Activated naive CD4-positive, alpha-beta T cell treated with anti-CD3 and anti-CD28 coated beads, Interleukin-2, amount 10 ng/mL, durations not matched to agents 7 days and 5 days (primary cell): ENCODE results near the gene RAB30.
"Not testable (repeated sequence)": the region's sequence is repeated elsewhere in the genome, so short reads cannot be mapped to it uniquely, and the experiment has no call there.

ENCODE experiments used
- CTCF ChIA-PET: fragments of 350-600 bp; sonication (Branson Sonifier 250); formaldehyde crosslinking; loops from one replicate; lab custom pipeline; 2021; ENCODE audit warnings: antibody characterized with exemption; lab: Charles Lee
- DNase-seq: peaks from one replicate; pipeline ENCODE4 v3.0.0-alpha.2; 2020
- H3K27ac Mint-ChIP-seq: one replicate; pipeline ENCODE4 v1.8.0; 2021; ENCODE audit warnings: mild to moderate bottlenecking, moderate library complexity, mixed read lengths
- H3K27me3 Mint-ChIP-seq: one replicate; pipeline ENCODE4 v1.8.0; 2021; ENCODE audit warnings: mild to moderate bottlenecking, mixed read lengths
- H3K36me3 Mint-ChIP-seq: one replicate; pipeline ENCODE4 v1.8.0; 2021; ENCODE audit warnings: mixed read lengths
- H3K4me1 Mint-ChIP-seq: one replicate; pipeline ENCODE4 v1.8.0; 2021; ENCODE audit warnings: mixed read lengths
- H3K4me3 Mint-ChIP-seq: one replicate; pipeline ENCODE4 v1.8.0; 2021; ENCODE audit warnings: mild to moderate bottlenecking, moderate library complexity, mixed read lengths
- H3K9me3 Mint-ChIP-seq: one replicate; pipeline ENCODE4 v1.8.0; 2021; ENCODE audit warnings: mixed read lengths

RAB30 gene

GRCh38 chr11:82988936-82989627 is 82.6 kb downstream of the RAB30 start:
- no peaks in the 10 kb centered on the region for H3K27me3 Mint-ChIP-seq
- no peaks in the 10 kb centered on the region for H3K9me3 Mint-ChIP-seq
- H3K4me1 Mint-ChIP-seq: no peaks in the 10 kb centered on the region
- DNase-seq: no peak
- peaks cover 23% of the 10 kb centered on the region for H3K36me3 Mint-ChIP-seq
- CTCF ChIA-PET: interaction anchor here (0.7 to 1.0 kb wide), 3 partner anchors 54 to 319 kb away, joined by 3 to 5 read pairs (median 3); no protein-coding TSS in a partner anchor
- no peak overlapping the region for H3K27ac Mint-ChIP-seq
- H3K4me3 Mint-ChIP-seq: no peak overlapping the region

- H3K36me3 Mint-ChIP-seq: peaks cover 19% of the 10 kb centered on the region
- no peak overlapping the region for H3K27ac Mint-ChIP-seq
- no peaks in the 10 kb centered on the region for H3K4me1 Mint-ChIP-seq
- H3K4me3 Mint-ChIP-seq: no peak overlapping the region
- DNase-seq: no peak
- no peaks in the 10 kb centered on the region for H3K9me3 Mint-ChIP-seq
- no peaks in the 10 kb centered on the region for H3K27me3 Mint-ChIP-seq
- CTCF ChIA-PET: interaction anchor here (0.9 to 1.4 kb wide), 2 partner anchors 30 to 120 kb away, joined by 3 to 4 read pairs; no protein-coding TSS in a partner anchor
Measured at GRCh38 chr11:82987997-82988396, 83.7 kb downstream of the RAB30 start.

GRCh38 chr11:82986446-82986845 is 85.3 kb downstream of the RAB30 start:
- CTCF ChIA-PET: interaction anchor here (1.4 to 2.7 kb wide), 2 partner anchors 9 to 31 kb away, joined by 3 to 6 read pairs; no protein-coding TSS in a partner anchor
- DNase-seq: no peak
- Mint-ChIP-seq H3K4me1 (no peaks in the 10 kb centered on the region), H3K9me3 (no peaks in the 10 kb centered on the region), H3K27me3 (no peaks in the 10 kb centered on the region), H3K4me3 (no peak overlapping the region), H3K36me3 (peaks cover 26% of the 10 kb centered on the region), H3K27ac (no peak overlapping the region)

GRCh38 chr11:82981852-82982251 is 89.8 kb downstream of the RAB30 start:
- H3K36me3 Mint-ChIP-seq: peaks cover 36% of the 10 kb centered on the region
- H3K9me3 Mint-ChIP-seq: no peaks in the 10 kb centered on the region
- no peak overlapping the region for H3K27ac Mint-ChIP-seq
- H3K27me3 Mint-ChIP-seq: no peaks in the 10 kb centered on the region
- DNase-seq: no peak
- CTCF ChIA-PET: no interaction called here
- H3K4me3 Mint-ChIP-seq: no peak overlapping the region
- H3K4me1 Mint-ChIP-seq: peaks cover 19% of the 10 kb centered on the region

GRCh38 chr11:82980947-82981346 is 90.8 kb downstream of the RAB30 start:
- H3K9me3 Mint-ChIP-seq: no peaks in the 10 kb centered on the region
- CTCF ChIA-PET: interaction anchor here (0.8 kb wide), 1 partner anchor 26 kb away, joined by 3 read pairs; no protein-coding TSS in a partner anchor
- H3K4me1 Mint-ChIP-seq: peaks cover 22% of the 10 kb centered on the region
- H3K27me3 Mint-ChIP-seq: peaks cover 4% of the 10 kb centered on the region
- DNase-seq: no peak
- no peak overlapping the region for H3K4me3 Mint-ChIP-seq
- H3K36me3 Mint-ChIP-seq: peaks cover 35% of the 10 kb centered on the region
- no peak overlapping the region for H3K27ac Mint-ChIP-seq

GRCh38 chr11:82980292-82980691 is 91.4 kb downstream of the RAB30 start:
- H3K4me3 Mint-ChIP-seq: no peak overlapping the region
- CTCF ChIA-PET: interaction anchor here (0.8 kb wide), 1 partner anchor 27 kb away, joined by 3 read pairs; no protein-coding TSS in a partner anchor
- peaks cover 4% of the 10 kb centered on the region for H3K27me3 Mint-ChIP-seq
- peaks cover 22% of the 10 kb centered on the region for H3K4me1 Mint-ChIP-seq
- DNase-seq: no peak
- H3K9me3 Mint-ChIP-seq: no peaks in the 10 kb centered on the region
- H3K36me3 Mint-ChIP-seq: peaks cover 34% of the 10 kb centered on the region
- H3K27ac Mint-ChIP-seq: no peak overlapping the region

- Mint-ChIP-seq H3K4me1 (peaks cover 22% of the 10 kb centered on the region), H3K4me3 (no peak overlapping the region), H3K27ac (no peak overlapping the region), H3K9me3 (no peaks in the 10 kb centered on the region), H3K36me3 (peaks cover 33% of the 10 kb centered on the region), H3K27me3 (peaks cover 4% of the 10 kb centered on the region)
- no peak for DNase-seq
- CTCF ChIA-PET: no interaction called here
Measured at GRCh38 chr11:82979824-82980223, 91.9 kb downstream of the RAB30 start.

- Mint-ChIP-seq H3K36me3 (peaks cover 27% of the 10 kb centered on the region), H3K4me3 (no peak overlapping the region), H3K4me1 (peaks cover 22% of the 10 kb centered on the region)
Measured at GRCh38 chr11:82978422-82979099, 93.1 kb downstream of the RAB30 start.

GRCh38 chr11:82976786-82977185 is 94.9 kb downstream of the RAB30 start:
- no peak for DNase-seq
- Mint-ChIP-seq H3K4me1 (peaks cover 33% of the 10 kb centered on the region), H3K27me3 (peaks cover 4% of the 10 kb centered on the region), H3K4me3 (no peak overlapping the region), H3K36me3 (peaks cover 23% of the 10 kb centered on the region), H3K27ac (no peak overlapping the region), H3K9me3 (no peaks in the 10 kb centered on the region)
- CTCF ChIA-PET: no interaction called here

More at GRCh38 chr11:82978422-82979099, 93.1 kb downstream of the RAB30 start:
- Mint-ChIP-seq H3K9me3 (no peaks in the 10 kb centered on the region), H3K27ac (no peak overlapping the region), H3K27me3 (peaks cover 4% of the 10 kb centered on the region)
- CTCF ChIA-PET: no interaction called here
- DNase-seq: no peak

GRCh38 chr11:82975882-82976281 is 95.8 kb downstream of the RAB30 start:
- peaks cover 3% of the 10 kb centered on the region for H3K9me3 Mint-ChIP-seq
- peaks cover 41% of the 10 kb centered on the region for H3K4me1 Mint-ChIP-seq
- peaks cover 4% of the 10 kb centered on the region for H3K27me3 Mint-ChIP-seq
- no peak overlapping the region for H3K4me3 Mint-ChIP-seq
- H3K36me3 Mint-ChIP-seq: peaks cover 19% of the 10 kb centered on the region
- DNase-seq: no peak
- CTCF ChIA-PET: interaction anchor here (1.6 kb wide), 1 partner anchor 49 kb away, joined by 4 read pairs; no protein-coding TSS in a partner anchor
- H3K27ac Mint-ChIP-seq: no peak overlapping the region

- H3K4me1 Mint-ChIP-seq: peaks cover 45% of the 10 kb centered on the region
- H3K27ac Mint-ChIP-seq: no peak overlapping the region
Measured at GRCh38 chr11:82974851-82975250, 96.8 kb downstream of the RAB30 start.

GRCh38 chr11:82974135-82974534 is 97.6 kb downstream of the RAB30 start:
- no peak for DNase-seq
- peaks cover 3% of the 10 kb centered on the region for H3K9me3 Mint-ChIP-seq
- no peak overlapping the region for H3K27ac Mint-ChIP-seq
- peaks cover 14% of the 10 kb centered on the region for H3K36me3 Mint-ChIP-seq
- peaks cover 4% of the 10 kb centered on the region for H3K27me3 Mint-ChIP-seq
- peaks cover 52% of the 10 kb centered on the region for H3K4me1 Mint-ChIP-seq
- CTCF ChIA-PET: no interaction called here
- no peak overlapping the region for H3K4me3 Mint-ChIP-seq

More at GRCh38 chr11:82974851-82975250, 96.8 kb downstream of the RAB30 start:
- Mint-ChIP-seq H3K4me3 (no peak overlapping the region), H3K36me3 (peaks cover 16% of the 10 kb centered on the region), H3K27me3 (peaks cover 4% of the 10 kb centered on the region), H3K9me3 (peaks cover 3% of the 10 kb centered on the region)
- CTCF ChIA-PET: interaction anchor here (1.6 kb wide), 1 partner anchor 48 kb away, joined by 4 read pairs; no protein-coding TSS in a partner anchor
- no peak for DNase-seq

- CTCF ChIA-PET: no interaction called here
- Mint-ChIP-seq H3K4me3 (peak overlapping the region; percentile 72), H3K4me1 (peaks cover 41% of the 10 kb centered on the region), H3K27me3 (peaks cover 4% of the 10 kb centered on the region), H3K9me3 (peaks cover 3% of the 10 kb centered on the region), H3K27ac (no peak overlapping the region), H3K36me3 (peaks cover 14% of the 10 kb centered on the region)
- DNase-seq: no peak
Measured at GRCh38 chr11:82972103-82972502, 99.6 kb downstream of the RAB30 start.

- H3K4me3 Mint-ChIP-seq: peak overlapping the region; percentile 72
- CTCF ChIA-PET: interaction anchor here (1.2 kb wide), 1 partner anchor 11 kb away, joined by 4 read pairs; no protein-coding TSS in a partner anchor
- H3K27me3 Mint-ChIP-seq, H3K9me3 Mint-ChIP-seq: not testable (repeated sequence)
- H3K27ac Mint-ChIP-seq: peak overlapping the region; percentile 91
- H3K36me3 Mint-ChIP-seq: peaks cover 15% of the 10 kb centered on the region
- H3K4me1 Mint-ChIP-seq: peaks cover 42% of the 10 kb centered on the region
- peak; percentile 70 for DNase-seq
Measured at GRCh38 chr11:82971519-82971946, 100.2 kb downstream of the RAB30 start.
